ENCODE measurements around the gene ANTXR1.

ANTXR1 gene

GRCh38 chr2:69297216-69297615, 284.2 kb downstream of the ANTXR1 start:
- DNase-seq: no peak

DNA sequence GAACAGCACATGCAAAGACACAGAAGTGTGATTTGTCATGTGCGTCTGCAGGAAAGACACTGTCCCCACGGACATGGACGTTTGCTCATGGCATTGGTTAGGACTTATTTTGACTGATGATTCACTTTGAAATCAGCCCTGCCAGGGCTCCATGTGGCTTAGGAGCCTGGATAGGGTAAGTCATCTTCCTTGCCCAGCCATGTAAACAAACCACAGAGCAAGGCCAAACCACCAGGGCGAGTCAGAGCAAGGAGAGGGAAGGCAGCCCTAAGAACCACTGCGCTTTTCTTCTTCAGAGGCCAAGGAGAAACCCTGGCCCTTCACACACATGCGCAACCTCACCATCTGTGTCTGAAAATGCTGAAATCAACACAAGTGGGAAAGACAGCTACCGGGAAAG, 285.3 kb downstream of the ANTXR1 start:
- no peak for DNase-seq

DNA sequence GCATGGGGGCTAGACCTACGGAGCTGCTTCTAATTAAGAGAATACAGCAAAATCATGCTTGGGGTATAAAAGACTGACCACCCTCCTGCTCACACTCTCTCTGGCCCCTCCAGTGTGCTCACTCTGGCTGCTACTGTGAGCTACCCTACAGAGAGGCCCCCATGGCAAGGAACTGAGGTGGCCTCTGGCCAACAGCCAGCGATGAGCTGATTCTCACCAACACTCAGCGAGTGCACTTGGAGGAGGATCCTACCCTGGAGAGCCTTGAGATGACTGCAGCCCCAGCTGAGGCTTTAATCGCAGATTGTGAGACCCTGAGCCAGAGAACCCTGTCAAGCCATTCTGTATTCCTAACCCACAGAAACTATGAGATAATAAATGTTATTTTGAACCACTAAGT, 285.9 kb downstream of the ANTXR1 start:
- DNase-seq: no peak

Data from NK-92 treated with Interleukin-12 subunit alpha and Interleukin-12 subunit beta, amount 100 ng/mL, for 24 hours (cell line).